Endothelial cell (in vitro differentiated cells): Measurements from ENCODE around the gene ADGRG6. TPM values are rescaled to one million over a fixed set of nuclear protein-coding genes. Genes with fewer than 3 reads are reported as not detected.

Experiments used
- DNase-seq: peaks from one replicate; pipeline ENCODE4 v3.0.0; 2021; ENCODE audit warnings: low spot score
- H3K27ac Mint-ChIP-seq: one replicate; pipeline ENCODE4 v1.8.0; 2021; ENCODE audit warnings: mixed read lengths, inconsistent platforms; ENCODE audit not compliant: unreplicated experiment
- H3K27me3 Mint-ChIP-seq: one replicate; pipeline ENCODE4 v1.8.0; 2021; ENCODE audit warnings: mild to moderate bottlenecking, moderate library complexity, mixed read lengths, inconsistent platforms; ENCODE audit not compliant: unreplicated experiment
- H3K36me3 Mint-ChIP-seq: one replicate; pipeline ENCODE4 v1.8.0; 2021; ENCODE audit warnings: mild to moderate bottlenecking, low read depth, mixed read lengths, inconsistent platforms; ENCODE audit not compliant: unreplicated experiment
- H3K4me1 Mint-ChIP-seq: one replicate; pipeline ENCODE4 v1.8.0; 2021; ENCODE audit warnings: mild to moderate bottlenecking, mixed read lengths, inconsistent platforms; ENCODE audit not compliant: unreplicated experiment
- H3K4me3 Mint-ChIP-seq: one replicate; pipeline ENCODE4 v1.8.0; 2021; ENCODE audit warnings: mild to moderate bottlenecking, mixed read lengths, inconsistent platforms; ENCODE audit not compliant: unreplicated experiment
- H3K9me3 Mint-ChIP-seq: one replicate; pipeline ENCODE4 v1.8.0; 2021; ENCODE audit warnings: mixed read lengths, inconsistent platforms; ENCODE audit not compliant: unreplicated experiment
- total RNA-seq: library from RNA; stranded (reverse); fragmentation: NEBNext Ultra II Directional; extraction: Animal tissue kit (Norgen Biotek cat#: 25700); gene quantifications from one replicate; pipeline ENCODE4 v1.2.1, GENCODE V29; 2021; ENCODE audit not compliant: unreplicated experiment
- TF ChIP-seq, protein P1 (sequence below): fragments of 200-600 bp; sonication (generic); IDR thresholded peaks from one replicate; pipeline ENCODE4 v1.5.0; 2021; ENCODE audit warnings: antibody characterized with exemption; ENCODE audit not compliant: unreplicated experiment

The ADGRG6 gene
- total RNA-seq, 1 donor from 2014 or later: 8.8 TPM

DNA sequence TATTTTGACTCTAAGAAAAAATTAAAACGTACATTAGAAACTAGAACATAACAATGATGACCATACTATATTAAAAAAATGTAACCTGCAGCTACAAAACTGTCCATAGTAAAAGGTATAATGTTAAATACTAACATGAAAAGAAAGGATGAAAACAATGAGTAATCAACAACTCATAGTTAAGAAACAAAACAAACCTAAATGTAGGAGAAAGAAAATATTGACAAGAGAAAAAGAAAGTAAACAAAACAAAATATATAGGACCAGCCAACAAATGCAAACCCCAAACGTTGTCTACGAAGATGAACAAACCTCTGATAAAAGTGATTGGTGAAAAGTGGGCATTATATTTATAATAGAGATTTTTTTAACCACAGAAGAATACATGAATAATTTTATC lies 41.1 kb upstream of the ADGRG6 start:
- no peak for DNase-seq
- Mint-ChIP-seq H3K27ac (no peak overlapping the region), H3K9me3 (no peaks in the 10 kb centered on the region), H3K4me3 (no peak overlapping the region), H3K36me3 (no peaks in the 10 kb centered on the region), H3K27me3 (peaks cover 1% of the 10 kb centered on the region), H3K4me1 (peaks cover 4% of the 10 kb centered on the region)
- TF ChIP-seq, protein P1, sequence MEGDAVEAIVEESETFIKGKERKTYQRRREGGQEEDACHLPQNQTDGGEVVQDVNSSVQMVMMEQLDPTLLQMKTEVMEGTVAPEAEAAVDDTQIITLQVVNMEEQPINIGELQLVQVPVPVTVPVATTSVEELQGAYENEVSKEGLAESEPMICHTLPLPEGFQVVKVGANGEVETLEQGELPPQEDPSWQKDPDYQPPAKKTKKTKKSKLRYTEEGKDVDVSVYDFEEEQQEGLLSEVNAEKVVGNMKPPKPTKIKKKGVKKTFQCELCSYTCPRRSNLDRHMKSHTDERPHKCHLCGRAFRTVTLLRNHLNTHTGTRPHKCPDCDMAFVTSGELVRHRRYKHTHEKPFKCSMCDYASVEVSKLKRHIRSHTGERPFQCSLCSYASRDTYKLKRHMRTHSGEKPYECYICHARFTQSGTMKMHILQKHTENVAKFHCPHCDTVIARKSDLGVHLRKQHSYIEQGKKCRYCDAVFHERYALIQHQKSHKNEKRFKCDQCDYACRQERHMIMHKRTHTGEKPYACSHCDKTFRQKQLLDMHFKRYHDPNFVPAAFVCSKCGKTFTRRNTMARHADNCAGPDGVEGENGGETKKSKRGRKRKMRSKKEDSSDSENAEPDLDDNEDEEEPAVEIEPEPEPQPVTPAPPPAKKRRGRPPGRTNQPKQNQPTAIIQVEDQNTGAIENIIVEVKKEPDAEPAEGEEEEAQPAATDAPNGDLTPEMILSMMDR: no peak

DNA sequence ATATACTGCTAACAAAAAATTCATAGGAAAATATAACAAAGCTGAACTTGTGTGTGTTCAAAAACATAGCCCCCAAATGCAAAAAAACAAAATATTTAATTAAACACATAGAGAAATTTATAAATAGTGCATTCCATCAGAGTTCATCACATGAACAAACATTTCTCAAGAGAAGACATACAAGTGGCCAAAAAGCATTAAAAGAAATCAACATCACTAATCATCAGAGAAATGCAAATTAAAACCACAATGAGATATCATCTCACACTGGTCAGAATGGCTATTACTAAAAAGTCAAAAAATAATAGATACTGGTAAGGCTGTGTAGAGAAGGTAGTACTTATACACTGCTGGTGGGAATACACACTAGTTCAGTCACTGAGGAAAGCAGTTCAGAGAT lies 39.6 kb upstream of the ADGRG6 start:
- Mint-ChIP-seq H3K27ac (no peak overlapping the region), H3K36me3 (no peaks in the 10 kb centered on the region), H3K27me3 (peaks cover 1% of the 10 kb centered on the region), H3K9me3 (no peaks in the 10 kb centered on the region), H3K4me3 (no peak overlapping the region), H3K4me1 (peaks cover 15% of the 10 kb centered on the region)
- TF ChIP-seq, protein P1: no peak
- DNase-seq: no peak

DNA sequence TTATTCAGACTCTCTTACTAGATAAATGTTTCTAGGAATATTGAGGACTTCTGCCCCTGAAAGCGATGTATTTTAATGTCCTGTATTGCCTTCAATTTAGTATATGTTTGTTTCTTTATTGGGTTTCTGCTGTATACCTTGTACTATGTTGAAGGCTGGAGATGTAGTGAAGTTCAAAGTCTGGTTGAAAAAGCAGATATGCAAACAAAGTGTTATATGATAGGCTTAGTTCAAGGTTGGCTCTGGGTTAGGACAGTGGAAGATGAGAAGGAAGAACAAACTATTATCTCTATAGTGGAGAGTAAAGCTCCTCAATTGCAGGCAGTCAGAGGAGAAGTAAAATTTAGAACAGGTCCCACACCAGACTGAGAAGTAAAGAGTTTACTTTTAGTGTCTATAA lies 36.3 kb upstream of the ADGRG6 start:
- DNase-seq: no peak
- Mint-ChIP-seq H3K4me3 (no peak overlapping the region), H3K27me3 (peaks cover 1% of the 10 kb centered on the region), H3K9me3 (no peaks in the 10 kb centered on the region), H3K27ac (no peak overlapping the region), H3K36me3 (no peaks in the 10 kb centered on the region), H3K4me1 (peaks cover 15% of the 10 kb centered on the region)
- TF ChIP-seq, protein P1: no peak

DNA sequence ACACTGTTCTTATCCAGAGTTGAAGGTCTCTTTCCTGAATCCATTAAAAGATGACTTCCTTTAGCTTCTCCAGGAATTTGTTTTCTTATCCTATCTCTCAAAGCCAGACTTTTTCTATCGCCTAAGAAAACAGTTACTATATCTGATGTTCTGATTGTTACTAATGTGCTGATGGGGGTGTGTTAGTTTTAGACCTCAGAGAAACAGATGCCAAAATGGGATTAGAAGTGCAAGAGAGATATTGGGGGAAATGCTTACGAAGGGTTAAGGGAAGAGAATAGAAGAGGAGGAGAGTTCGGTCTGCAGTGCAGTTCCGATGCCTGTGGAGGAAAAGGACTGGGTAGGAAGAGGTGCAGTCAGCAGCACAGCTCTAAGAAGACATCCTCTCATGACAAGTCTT lies 35.7 kb upstream of the ADGRG6 start:
- peaks cover 3% of the 10 kb centered on the region for H3K27me3 Mint-ChIP-seq
- H3K27ac Mint-ChIP-seq: no peak overlapping the region
- H3K4me1 Mint-ChIP-seq: peaks cover 15% of the 10 kb centered on the region
- H3K9me3 Mint-ChIP-seq: no peaks in the 10 kb centered on the region
- TF ChIP-seq, protein P1: no peak
- no peak for DNase-seq
- H3K4me3 Mint-ChIP-seq: no peak overlapping the region
- no peaks in the 10 kb centered on the region for H3K36me3 Mint-ChIP-seq

DNA sequence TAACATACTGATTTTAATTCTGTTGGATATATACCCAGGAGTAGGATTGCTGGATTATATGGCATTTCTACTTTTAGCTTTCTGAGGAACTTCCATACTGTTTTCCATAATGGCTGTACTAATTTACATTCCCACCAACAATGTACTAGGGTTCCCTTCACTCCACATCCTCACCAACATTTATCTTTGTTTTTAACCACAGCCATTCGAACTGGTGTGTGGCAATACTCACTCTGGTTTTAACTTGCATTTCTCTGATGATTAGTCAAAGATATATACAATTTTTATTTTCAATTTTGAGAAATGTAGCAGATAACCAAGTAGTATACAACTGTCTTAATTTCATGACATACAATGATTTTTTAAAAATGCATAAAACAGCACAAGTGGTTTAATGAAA lies 30.3 kb upstream of the ADGRG6 start:
- H3K4me3 Mint-ChIP-seq: no peak overlapping the region
- H3K27me3 Mint-ChIP-seq: peaks cover 2% of the 10 kb centered on the region
- no peaks in the 10 kb centered on the region for H3K36me3 Mint-ChIP-seq
- H3K27ac Mint-ChIP-seq: no peak overlapping the region
- no peak for DNase-seq
- H3K9me3 Mint-ChIP-seq: no peaks in the 10 kb centered on the region
- peaks cover 3% of the 10 kb centered on the region for H3K4me1 Mint-ChIP-seq
- TF ChIP-seq, protein P1: no peak
